Heart left ventricle (tissue), 16 donors: Measurements from ENCODE around the gene TMEM131L. TPM values are rescaled to one million over a fixed set of nuclear protein-coding genes. Genes with fewer than 3 reads are reported as not detected.
A peak's percentile ranks its signal among the peaks of the same experiment; 100 is the strongest.

Experiments used
- ATAC-seq, 4 donors: fragments of 200-7000 bp; cut with Tn5 transposase; one replicate each; pipeline ENCODE4 v1.9.1; 2020 to 2022; ENCODE audit warnings: moderate library complexity in 4 of 4, mild to moderate bottlenecking in 3 of 4, moderate number of reproducible peaks in 1 of 4
- DNase-seq, 5 donors: peaks; one replicate each; pipeline ENCODE4 v3.0.0-alpha.2; 2020
- H3K27ac ChIP-seq, 12 donors: fragments of 200-600 bp; sonication (generic) in 4 of 12; one replicate each; pipeline versions ENCODE4 v1.5.0 to v1.8.0; 2016 to 2022; ENCODE audit warnings: mild to moderate bottlenecking in 2 of 12
- H3K27me3 ChIP-seq, 9 donors: fragments of 200-600 bp; sonication (generic) in 2 of 9; one replicate each; pipeline versions ENCODE4 v1.5.1 to v1.8.0; 2016 to 2022; ENCODE audit warnings: mild to moderate bottlenecking in 3 of 9
- H3K36me3 ChIP-seq, 9 donors: fragments of 200-600 bp; sonication (generic) in 2 of 9; one replicate each; pipeline versions ENCODE4 v1.5.0 to v1.8.0; 2018 to 2022; ENCODE audit warnings: mild to moderate bottlenecking in 2 of 9
- H3K4me1 ChIP-seq, 12 donors: fragments of 200-600 bp; sonication (generic) in 4 of 12; one replicate each; pipeline versions ENCODE4 v1.5.0 to v1.8.0; 2016 to 2022; ENCODE audit warnings: mild to moderate bottlenecking in 3 of 12
- H3K4me3 ChIP-seq, 12 donors: fragments of 200-600 bp; sonication (generic) in 4 of 12; one replicate each; pipeline versions ENCODE4 v1.5.0 to v1.8.0; 2017 to 2022; ENCODE audit warnings: mild to moderate bottlenecking in 9 of 12, moderate library complexity in 4 of 12
- H3K9me3 ChIP-seq, 12 donors: fragments of 200-600 bp; sonication (generic) in 4 of 12; one replicate each; pipeline versions ENCODE4 v1.5.0 to v1.8.0; 2016 to 2022; ENCODE audit warnings: mild to moderate bottlenecking in 1 of 12
- CTCF ChIP-seq, 12 donors: fragments of 200-600 bp; sonication (generic) in 4 of 12; IDR thresholded peaks; one replicate each; pipeline versions ENCODE4 v1.5.0 to v1.8.0; 2018 to 2022; ENCODE audit warnings: antibody characterized with exemption in 12 of 12, mild to moderate bottlenecking in 5 of 12
- POLR2A ChIP-seq, 2 donors: fragments of 450-650 bp; IDR thresholded peaks; one replicate each; pipeline ENCODE4 v1.6.1; 2017; ENCODE audit warnings: antibody characterized with exemption in 2 of 2, mild to moderate bottlenecking in 2 of 2, moderate library complexity in 2 of 2
- WGBS, 4 donors: extraction: QIAGEN DNeasy Blood & Tissue Kit in 2 of 4; methylation state at CpG; one replicate each; pipeline versions ENCODE4 v1.1.5 to v1.1.7; 2013 to 2018; 5-methylcytosine and 5-hydroxymethylcytosine counted together
- intact Hi-C, 10 donors: fragments of 100-400 bp; cut with DNase I; formaldehyde crosslinking; loops; one replicate each; pipeline versions ENCODE4 v1.11.1 to v1.14.2; 2022
- polyA plus RNA-seq, 2 donors: library from polyadenylated mRNA; stranded (reverse); fragments of 200-250 nt; gene quantifications; one replicate each; pipeline ENCODE4 v1.2.3, GENCODE V29; 2013
- total RNA-seq, 9 donors: library from RNA; depleted of rRNA in 2 of 9; stranded (reverse); fragments of >200 nt in 2 of 9; fragmentation: NEBNext Ultra II Directional in 3 of 9; extraction: Animal tissue kit (Norgen Biotek cat#: 25700) in 3 of 9; gene quantifications; one replicate each; pipeline versions ENCODE4 v1.1.0 to v1.2.4, GENCODE V29; 2016 to 2023
- donor health status: ischemic (EF 13 %, LVEDD 7.1; RV severe dilation, severe dysfunction).
- donor health status: healthy with polysubstance abuse.
- donor health status: DM: no; HTN: yes; CAD: no.
- donor health status: DM: no; HTN: no; CAD: no.
- donor health status: ischemic (EF 25% LVEDD 6.9; RV normal size, moderate dysfunction).
- donor health status: ischemic (EF 25% LVEDD 5.7; RV mildly dilated, moderate dysfunction).
- donor health status: healthy.
- donor health status: DM: yes; HTN: yes; CAD: no.
- donor health status: ischemic (EF 35%, LVEDD 5.7; RV mildly dilated, moderate dysfunction).
- donor health status: nonischemic (EF 11% LVEDD 7.7; RV severe dilation, severe dysfunction).
- donor health status: DM: yes; HTN: yes; CAD: no.
- donor health status: PGD.
- donor health status: ischemic (EF 29% LVEDD 5.4; RV normal size, mild dysfunction).
- donor health status: nonischemic (EF 23%, LVEDD 6.1; RV moderate dilation, normal function).

TMEM131L gene
- total and polyA plus RNA-seq, 11 donors: 3.8 to 22.2 (median 19.6) TPM

- peaks cover 2 to 41% (median 30%) of the 10 kb centered on the region in 12 donors for H3K4me1 ChIP-seq
- H3K27ac ChIP-seq: peak overlapping the region in 7 of 12 donors; percentile 9 to 65 (median 23)
- ATAC-seq: peak in 1 of 4 donors; percentile 65
- no peaks in the 10 kb centered on the region for H3K9me3 ChIP-seq
- TF ChIP-seq CTCF (IDR thresholded peaks at IDR 0.05) (no peak), POLR2A (IDR thresholded peaks at IDR 0.05) (no peak)
- intact Hi-C loops: no loop called here
- no peaks in the 10 kb centered on the region for H3K27me3 ChIP-seq
- no peak for DNase-seq
- H3K36me3 ChIP-seq: peaks cover 0 to 8% (median 0%) of the 10 kb centered on the region in 9 donors
- WGBS, 4 donors: 19 to 55% (median 43%) methylated on average over 1 of the region's 1 CpG
- no peak overlapping the region for H3K4me3 ChIP-seq
These were observed 47.4 kb downstream of the TMEM131L start for GRCh38 chr4:153513596-153513995.

GRCh38 chr4:153514001-153514526 is 47.9 kb downstream of the TMEM131L start:
- no peak overlapping the region for H3K4me3 ChIP-seq
- WGBS, 4 donors: 56 to 73% (median 69%) methylated on average over 3 of the region's 3 CpGs
- DNase-seq: no peak
- intact Hi-C loops: no loop called here
- TF ChIP-seq CTCF (IDR thresholded peaks at IDR 0.05) (no peak), POLR2A (IDR thresholded peaks at IDR 0.05) (no peak)
- H3K36me3 ChIP-seq: peaks cover 0 to 3% (median 0%) of the 10 kb centered on the region in 9 donors
- H3K27ac ChIP-seq: peak overlapping the region in 5 of 12 donors; percentile 2 to 49 (median 20)
- no peaks in the 10 kb centered on the region for H3K27me3 ChIP-seq
- peak in 1 of 4 donors; percentile 44 for ATAC-seq
- H3K4me1 ChIP-seq: peaks cover 2 to 46% (median 34%) of the 10 kb centered on the region in 12 donors
- H3K9me3 ChIP-seq: no peaks in the 10 kb centered on the region

GRCh38 chr4:153514688-153515426 is 48.7 kb downstream of the TMEM131L start:
- WGBS, 4 donors: 90 to 95% (median 93%) methylated on average over 15 of the region's 15 CpGs
- DNase-seq (no peak), ATAC-seq (no peak)
- H3K27ac ChIP-seq: peak overlapping the region in 1 of 12 donors; percentile 49
- H3K4me1 ChIP-seq: peaks cover 2 to 52% (median 42%) of the 10 kb centered on the region in 12 donors
- H3K36me3 ChIP-seq: no peaks in the 10 kb centered on the region
- TF ChIP-seq CTCF (IDR thresholded peaks at IDR 0.05) (no peak), POLR2A (IDR thresholded peaks at IDR 0.05) (no peak)
- no peak overlapping the region for H3K4me3 ChIP-seq
- H3K27me3 ChIP-seq: no peaks in the 10 kb centered on the region
- intact Hi-C loops: no loop called here
- no peaks in the 10 kb centered on the region for H3K9me3 ChIP-seq

GRCh38 chr4:153517159-153517558 is 51.0 kb downstream of the TMEM131L start:
- Histone ChIP-seq H3K4me1 (peaks cover 2 to 75% (median 52%) of the 10 kb centered on the region in 12 donors), H3K27me3 (no peaks in the 10 kb centered on the region), H3K9me3 (no peaks in the 10 kb centered on the region), H3K27ac (peak overlapping the region in 2 of 12 donors; percentile 3 to 28), H3K4me3 (no peak overlapping the region), H3K36me3 (no peaks in the 10 kb centered on the region)
- WGBS, 4 donors: 86 to 94% (median 90%) methylated on average over 3 of the region's 3 CpGs
- no peak for DNase-seq
- no peak for TF ChIP-seq POLR2A (IDR thresholded peaks at IDR 0.05)
- TF ChIP-seq CTCF (IDR thresholded peaks at IDR 0.05): no peak
- intact Hi-C loops: no loop called here
- ATAC-seq: no peak
